Activated CD8-positive, alpha-beta memory T cell treated with anti-CD3 and anti-CD28 coated beads, Interleukin-2, amount 50 U/mL, for 4 hours (primary cell): ENCODE measurements around the gene CD36.

Source experiments
- DNase-seq: peaks from one replicate; pipeline ENCODE4 v3.0.0-alpha.2; 2020

The CD36 gene

DNA sequence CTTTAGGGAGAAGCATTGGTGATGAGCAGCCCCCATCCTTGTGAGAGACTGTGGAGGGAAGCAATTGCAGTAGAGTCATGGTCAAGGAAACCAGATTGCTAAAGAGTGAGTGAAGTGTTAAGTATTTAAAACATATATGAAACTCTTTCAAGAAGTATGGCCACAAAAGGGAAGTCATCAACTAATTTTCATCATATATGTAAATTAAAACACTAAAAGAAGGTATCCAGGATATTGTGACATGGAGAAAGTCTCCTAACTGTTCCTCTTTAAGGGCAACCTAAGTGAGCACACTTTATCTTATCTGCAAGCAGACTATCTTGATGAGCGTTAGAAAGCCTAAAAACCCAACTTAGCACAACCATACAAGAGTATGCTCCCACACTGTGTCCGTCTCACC is 69.7 kb downstream of the CD36 start:
- DNase-seq: no peak

DNA sequence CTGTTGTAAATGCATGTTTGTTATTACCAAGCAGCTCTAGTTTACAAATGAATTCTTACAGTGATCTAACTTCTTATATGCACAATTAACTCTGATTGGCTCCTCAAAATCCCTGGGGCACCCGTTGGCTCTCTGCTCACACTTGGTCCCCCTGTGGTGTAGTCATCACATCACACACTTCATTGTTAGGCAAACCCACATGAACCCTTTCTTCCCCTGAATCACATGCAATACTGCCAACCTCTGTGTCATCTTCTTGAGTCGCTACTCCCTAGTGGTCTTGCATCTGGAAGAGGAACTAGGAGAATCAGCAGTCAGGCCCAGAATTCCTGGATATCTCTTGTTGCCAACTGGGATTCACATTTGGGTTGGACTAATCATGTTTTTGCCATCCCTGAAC is 73.1 kb downstream of the CD36 start:
- no peak for DNase-seq

DNA sequence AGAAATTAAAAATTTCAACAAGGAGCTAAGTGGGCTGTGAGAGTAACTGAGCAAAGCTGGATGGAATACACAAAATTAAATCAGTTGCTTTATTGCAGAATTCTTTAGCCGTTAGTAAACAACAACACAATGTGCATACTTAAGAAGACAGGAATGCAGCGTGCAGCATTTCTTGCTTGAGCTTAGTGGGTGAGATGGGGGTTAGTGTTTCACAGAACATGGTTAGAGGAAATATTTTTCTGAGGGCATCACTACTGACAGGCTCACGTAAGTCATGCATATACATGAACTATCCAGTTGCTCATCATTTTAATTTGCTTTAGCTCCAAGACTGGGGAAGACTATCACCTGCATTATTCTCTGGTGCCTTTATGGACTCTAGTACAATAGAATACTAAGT is 80.8 kb downstream of the CD36 start:
- DNase-seq: no peak

DNA sequence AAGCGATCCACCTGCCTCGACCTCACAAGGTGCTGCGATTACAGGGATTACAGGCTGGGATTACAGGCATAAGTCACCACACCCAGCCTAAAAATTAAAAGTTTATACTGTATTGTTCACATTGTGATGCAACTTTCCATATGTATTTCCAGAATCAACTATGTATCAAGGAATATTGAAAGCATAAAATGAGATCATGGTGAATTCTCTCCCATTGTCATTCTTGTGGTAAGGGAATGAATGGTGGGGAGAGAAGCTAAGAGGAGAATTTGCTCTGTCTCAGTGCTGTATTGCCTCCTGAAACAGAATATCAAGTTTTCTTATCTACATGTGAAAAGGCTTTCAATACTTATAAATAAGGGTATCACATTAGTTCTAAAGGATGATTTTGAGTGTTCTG is 81.7 kb downstream of the CD36 start:
- DNase-seq: no peak

DNA sequence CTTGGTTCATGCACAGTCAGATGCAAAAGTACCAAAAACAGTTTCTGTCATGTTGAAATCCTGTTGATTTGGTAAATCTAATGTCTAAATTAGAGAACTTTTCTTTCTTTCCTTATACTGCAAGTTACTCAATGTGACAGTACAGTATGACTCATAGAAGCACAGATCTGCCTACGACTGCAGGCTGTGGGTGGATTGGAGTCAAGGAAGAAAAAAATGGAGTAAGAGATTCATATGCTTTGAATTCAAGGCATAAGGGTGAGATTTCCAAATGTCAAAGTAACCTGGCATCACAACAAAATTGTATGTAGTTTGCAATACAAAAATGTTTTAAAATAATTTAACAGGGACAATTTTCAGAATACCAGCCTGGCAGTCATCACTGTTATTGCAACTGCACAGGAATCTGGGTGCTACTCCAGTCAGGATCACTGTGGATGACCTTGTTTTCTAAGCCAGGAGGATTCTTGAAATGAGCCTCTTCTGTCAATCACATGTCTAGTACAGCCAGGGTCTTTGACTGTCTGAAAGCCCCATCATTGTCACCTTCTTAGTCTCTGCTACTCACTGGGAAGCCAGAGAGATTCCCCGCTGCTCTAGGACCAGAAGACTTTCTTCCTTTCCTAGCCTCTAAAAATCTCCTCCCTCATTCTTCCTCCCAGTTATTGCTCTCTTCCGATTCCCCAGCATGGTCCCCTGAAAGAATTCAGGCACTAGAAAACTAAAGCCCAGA is 83.6 kb downstream of the CD36 start:
- DNase-seq: no peak

DNA sequence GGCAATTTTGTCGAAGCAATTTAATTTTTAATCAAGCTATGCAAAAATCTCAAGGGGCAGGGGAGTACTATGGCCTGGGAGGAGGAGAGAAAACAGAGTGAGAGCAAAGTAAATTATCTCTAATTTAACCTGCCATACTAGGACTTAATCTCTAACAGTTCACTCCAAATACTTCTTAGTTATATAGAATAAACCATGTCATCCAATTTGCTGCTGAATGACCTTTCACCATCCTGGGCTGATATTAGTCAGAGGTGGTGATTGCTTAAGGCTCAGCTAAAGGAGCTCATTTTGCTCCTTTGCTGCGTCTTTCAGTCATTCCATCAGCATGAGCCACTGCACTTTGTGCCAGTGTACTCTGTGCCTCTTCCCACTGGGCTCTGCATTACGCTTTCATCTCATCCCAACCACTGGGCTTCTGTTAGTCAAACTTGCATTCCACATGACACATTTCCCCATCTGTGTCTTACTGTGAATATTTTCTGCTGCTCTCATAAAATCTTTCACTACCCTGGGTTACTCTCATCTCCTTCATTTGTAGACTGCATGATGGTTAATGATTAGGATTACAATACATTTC is 84.3 kb downstream of the CD36 start:
- no peak for DNase-seq

DNA sequence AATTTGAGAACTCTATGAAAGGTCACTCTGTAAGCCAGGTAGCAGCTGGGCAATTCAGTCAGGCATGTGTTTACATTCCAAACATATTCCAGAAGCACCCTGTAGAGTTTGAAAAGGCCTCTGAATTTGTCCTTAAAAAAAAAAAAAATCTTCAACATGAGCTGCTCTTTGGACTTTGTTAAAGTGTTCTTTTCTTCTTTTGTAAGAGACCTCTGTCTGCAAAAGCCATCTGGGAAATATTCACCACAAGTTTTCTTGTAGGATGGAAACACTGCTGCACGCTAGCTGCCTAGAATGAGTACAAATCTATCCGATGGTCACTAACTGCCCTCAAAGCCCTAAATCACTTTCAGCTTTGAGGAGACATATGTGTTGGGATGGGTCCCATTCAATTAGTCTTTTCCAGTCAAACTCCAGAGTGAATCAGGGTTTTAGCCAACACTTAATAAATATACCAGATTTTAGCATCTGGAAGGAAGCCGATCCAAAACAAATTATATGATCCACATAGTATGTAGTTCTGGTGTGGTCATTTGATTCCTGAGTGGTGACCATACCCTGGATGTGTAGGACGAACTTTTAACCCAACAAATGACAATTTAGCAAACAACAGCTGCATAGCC is 85.9 kb downstream of the CD36 start:
- DNase-seq: no peak

DNA sequence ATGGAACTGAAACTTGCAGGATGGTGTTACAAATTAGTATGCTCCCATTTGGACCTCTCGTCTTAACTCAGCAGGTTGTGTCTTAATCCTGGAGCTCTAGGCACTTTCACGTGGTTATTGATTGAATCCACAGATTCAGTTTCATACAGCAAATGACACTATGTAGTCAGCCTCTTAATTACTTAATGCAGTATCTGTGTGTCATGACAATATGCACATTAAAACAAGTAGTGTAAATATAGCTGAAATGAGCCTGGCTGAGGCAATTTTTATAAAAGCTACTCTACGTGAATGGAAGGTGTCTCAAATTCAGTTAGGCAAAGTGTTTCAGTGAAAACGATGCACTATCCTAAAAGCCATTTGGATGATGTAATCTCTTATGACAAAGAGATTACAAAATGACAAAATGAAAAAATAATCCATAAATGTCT is 86.8 kb downstream of the CD36 start:
- DNase-seq: no peak
